HepG2 (cell line): ENCODE results near the gene TBX18. TPM values are rescaled to one million over a fixed set of nuclear protein-coding genes. Genes with fewer than 3 reads are reported as not detected.
A peak's percentile ranks its signal among the peaks of the same experiment; 100 is the strongest.

ENCODE experiments used
- ATAC-seq: fragments of 200-7000 bp; cut with Tn5 transposase; 3 replicates; pipeline ENCODE4 v1.9.1; 2020; ENCODE audit warnings: mild to moderate bottlenecking, moderate library complexity
- BruUV-seq: library from RNA; stranded (reverse); fragments of 400-500 nt; replicated peaks from 2 replicates; lab custom pipeline; 2021; lab: Mats Ljungman, UMichigan
- CTCF ChIA-PET: fragments of 300-600 bp; formaldehyde crosslinking; extraction: SDS; loops from one replicate; lab custom pipeline; 2021; ENCODE audit warnings: low total read pairs, inconsistent platforms, low intra/inter-chr PET ratio; lab: Yijun Ruan, JAX
- POLR2A ChIA-PET: fragments of 350-600 bp; sonication (Branson Sonifier 250); formaldehyde crosslinking; loops from one replicate; lab custom pipeline; 2020; ENCODE audit warnings: antibody characterized with exemption, inconsistent platforms; lab: Yijun Ruan, JAX
- DNase-seq: peaks from one replicate; pipeline ENCODE4 v3.0.0-alpha.2; 2015; ENCODE audit warnings: low spot score
- FAIRE-seq: peaks from 3 replicates; lab custom pipeline; 2011; peaks lifted over from hg19 to GRCh38; lab: Jason Lieb, UNC
- H2AFZ ChIP-seq: one replicate; pipeline ENCODE4 v1.6.1; 2011; ENCODE audit warnings: low read length, inconsistent platforms
- H3K27ac ChIP-seq: fragments of 300-600 bp; 3 replicates; pipeline ENCODE4 v1.8.0; 2011; ENCODE audit warnings: mixed run types, mild to moderate bottlenecking, mixed read lengths, low read length, inconsistent platforms; ENCODE audit not compliant: insufficient read depth; ENCODE audit errors: extremely low read length
- H3K27me3 ChIP-seq, 2 experiments: fragments of 200-600 bp in 1 of 2; 2 replicates in 1 of 2; 3 replicates in 1 of 2; pipeline versions ENCODE4 v1.6.0 to v1.8.0; 2011; ENCODE audit warnings: low read length in 2 of 2, mild to moderate bottlenecking in 2 of 2, moderate library complexity in 2 of 2, inconsistent platforms in 1 of 2; ENCODE audit not compliant: insufficient read depth in 2 of 2, control insufficient read depth in 1 of 2
- H3K36me3 ChIP-seq, 2 experiments: fragments of 200-600 bp in 1 of 2; replicated peaks in 1 of 2; 2 replicates in 1 of 2; 3 replicates in 1 of 2; pipeline versions ENCODE4 v1.5.1 to v1.8.0; 2011; ENCODE audit warnings: low read length in 2 of 2, inconsistent platforms in 1 of 2; ENCODE audit not compliant: insufficient read depth in 2 of 2, control insufficient read depth in 1 of 2
- H3K4me1 ChIP-seq: 2 replicates; pipeline ENCODE4 v1.5.1; 2012; ENCODE audit warnings: low read length, inconsistent platforms; ENCODE audit not compliant: insufficient read depth
- H3K4me2 ChIP-seq: 2 replicates; pipeline ENCODE4 v1.6.0; 2011; ENCODE audit warnings: low read depth, low read length, inconsistent platforms
- H3K4me3 ChIP-seq, 3 experiments: fragments of 200-600 bp in 1 of 3; sonication (generic), shearing (Covaris generic) in 1 of 3; replicated peaks in 1 of 3; 2 replicates each; pipeline ENCODE4 v1.5.1; 2011 to 2016; ENCODE audit warnings: low read length in 3 of 3, inconsistent platforms in 2 of 3, low read depth in 2 of 3, mild to moderate bottlenecking in 2 of 3, control low read depth in 1 of 3, mixed read lengths in 1 of 3; ENCODE audit not compliant: insufficient read depth in 1 of 3
- H3K79me2 ChIP-seq: one replicate; pipeline ENCODE4 v1.6.1; 2011; ENCODE audit warnings: low read length, inconsistent platforms; ENCODE audit not compliant: insufficient read depth
- H3K9ac ChIP-seq: 2 replicates; pipeline ENCODE4 v1.6.0; 2011; ENCODE audit warnings: mild to moderate bottlenecking, low read depth, low read length, inconsistent platforms; ENCODE audit not compliant: insufficient read depth
- H3K9me3 ChIP-seq: 2 replicates; pipeline ENCODE4 v1.5.1; 2012; ENCODE audit warnings: mild to moderate bottlenecking, low read length
- H4K20me1 ChIP-seq: 2 replicates; pipeline ENCODE4 v1.6.0; 2011; ENCODE audit warnings: inconsistent platforms, mild to moderate bottlenecking, low read length, moderate library complexity; ENCODE audit not compliant: insufficient read depth
- BCL6 ChIP-seq: IDR thresholded peaks from 2 replicates; pipeline ENCODE4 v1.6.1; 2016; ENCODE audit warnings: missing genetic modification reagents, missing compliant biosample characterization
- GTF3A ChIP-seq: sonication (generic); formaldehyde crosslinking; conservative IDR thresholded peaks from 2 replicates; pipeline ENCODE4 v1.4.0; 2020; ENCODE audit warnings: mild to moderate bottlenecking, missing genetic modification reagents
- SMYD3 ChIP-seq: sonication (generic); formaldehyde crosslinking; IDR thresholded peaks from 2 replicates; pipeline ENCODE4 v1.8.1; 2023; ENCODE audit warnings: mild to moderate bottlenecking, missing genetic modification reagents
- STAG1 ChIP-seq: sonication (generic); formaldehyde crosslinking; IDR thresholded peaks from 2 replicates; pipeline ENCODE4 v1.4.0; 2020; ENCODE audit warnings: missing genetic modification reagents
- UBTF ChIP-seq: sonication (generic); formaldehyde crosslinking; IDR thresholded peaks from 2 replicates; pipeline ENCODE4 v1.4.0; 2020; ENCODE audit warnings: mild to moderate bottlenecking, missing genetic modification reagents
- ZNF138 ChIP-seq: sonication (generic); formaldehyde crosslinking; IDR thresholded peaks from 2 replicates; pipeline ENCODE4 v1.5.0; 2020; ENCODE audit warnings: mild to moderate bottlenecking, low read depth, missing genetic modification reagents
- ZNF337 ChIP-seq: sonication (generic); formaldehyde crosslinking; IDR thresholded peaks from 2 replicates; pipeline ENCODE4 v1.5.1; 2020; ENCODE audit warnings: missing genetic modification reagents, low read depth, mild to moderate bottlenecking, borderline replicate concordance
- WGBS: methylation state at CpG from one replicate; pipeline ENCODE4 v1.1.6; 2017; ENCODE audit warnings: low lambda C conversion rate; 5-methylcytosine and 5-hydroxymethylcytosine counted together
- in situ Hi-C: cut with HindIII; loops from 2 replicates; pipeline ENCODE4 v1.10.0; 2017; ENCODE audit warnings: low pct_unique_long_range_greater_than_20kb; ENCODE audit not compliant: extremely low pct_ligation_motif_present
- intact Hi-C: fragments of 100-400 bp; cut with micrococcal nuclease; formaldehyde crosslinking; loops from one replicate; pipeline ENCODE4 v1.10.0; 2022; ENCODE audit not compliant: unreplicated experiment
- polyA plus RNA-seq, 8 experiments: library from polyadenylated mRNA; depleted of rRNA in 3 of 8; stranded (reverse) in 7 of 8; unstranded in 1 of 8; fragments of >200 nt; fragmentation: Illumina TruSeq in 4 of 8; extraction: Trizol in 4 of 8; gene quantifications; 2 replicates each; pipeline versions ENCODE4 v1.2.1 to v1.2.3, GENCODE V29; 2011 to 2016; ENCODE audit warnings: low read depth in 4 of 8, missing spikeins in 1 of 8, mixed read lengths in 1 of 8; ENCODE audit not compliant: insufficient read depth in 1 of 8
- total RNA-seq, 5 experiments: library from RNA; depleted of rRNA; stranded (reverse); fragments of >200 nt; fragmentation: Illumina TruSeq; extraction: Trizol; gene quantifications; 2 replicates each; pipeline ENCODE4 v1.2.3, GENCODE V29; 2016; ENCODE audit warnings: low read depth in 1 of 5

Gene TBX18
- total and polyA plus RNA-seq, 2 of the 13 experiments (the other 11 are each of a cell fraction or from before 2014, with no cell fraction given), result not detected

- FAIRE-seq, result no peak
- H2AFZ ChIP-seq, result no peak overlapping the region
- H4K20me1 ChIP-seq, result no peaks in the 10 kb centered on the region
- H3K36me3 ChIP-seq, result no peaks in the 10 kb centered on the region
- intact Hi-C loops (no loop called here), in situ Hi-C loops (no loop called here)
- H3K79me2 ChIP-seq, result no peaks in the 10 kb centered on the region
- H3K4me3 ChIP-seq, result no peak overlapping the region
- no peak overlapping the region for H3K27ac ChIP-seq
- no TSS peak for BruUV-seq
- POLR2A ChIA-PET, result no interaction called here
- no peak overlapping the region for H3K9ac ChIP-seq
- TF ChIP-seq GTF3A (CRISPR knock-in tag) (no peak), SMYD3 (CRISPR knock-in tag) (no peak), ZNF337 (no peak), STAG1 (CRISPR knock-in tag) (peak; percentile 4; the same call in 1 of the 2 replicates), BCL6 (no peak), ZNF138 (CRISPR knock-in tag) (no peak), UBTF (CRISPR knock-in tag) (no peak)
- no peaks in the 10 kb centered on the region for H3K9me3 ChIP-seq
- H3K4me2 ChIP-seq, result no peak overlapping the region
- CTCF ChIA-PET, result no interaction called here
- H3K4me1 ChIP-seq, result no peaks in the 10 kb centered on the region
- peaks cover 13 to 43% of the 10 kb centered on the region in 2 experiments for H3K27me3 ChIP-seq
- no peak for DNase-seq
- peak; percentile 65 for ATAC-seq
- 24% methylated on average over 31 of the region's 40 CpGs for WGBS
Observed at GRCh38 chr6:84762220-84763002, 2.0 kb downstream of the TBX18 start.
